HG03342 (cell line): Measurements from ENCODE around the gene CYP2W1.
"Not testable (repeated sequence)": the region's sequence is repeated elsewhere in the genome, so short reads cannot be mapped to it uniquely, and the experiment has no call there.

Experiments
- ATAC-seq: cut with Tn5 transposase; IDR thresholded peaks from one replicate; pipeline ENCODE4 v1.9.1; 2021; ENCODE audit warnings: mild to moderate bottlenecking, moderate library complexity; ENCODE audit not compliant: unreplicated experiment

Gene CYP2W1

GRCh38 chr7:1027242-1028043 lies 44.5 kb downstream of the CYP2W1 start:
- peak; percentile 1 for ATAC-seq

GRCh38 chr7:1028044-1028770 lies 45.2 kb downstream of the CYP2W1 start:
- ATAC-seq, result peak; percentile 43

- ATAC-seq, result peak; percentile 28
Observed at GRCh38 chr7:1028775-1029636, 46.0 kb downstream of the CYP2W1 start.

- no peak for ATAC-seq
Observed at GRCh38 chr7:1029637-1030443, 46.9 kb downstream of the CYP2W1 start.

GRCh38 chr7:1030444-1031070 lies 47.6 kb downstream of the CYP2W1 start:
- ATAC-seq, result no peak

DNA sequence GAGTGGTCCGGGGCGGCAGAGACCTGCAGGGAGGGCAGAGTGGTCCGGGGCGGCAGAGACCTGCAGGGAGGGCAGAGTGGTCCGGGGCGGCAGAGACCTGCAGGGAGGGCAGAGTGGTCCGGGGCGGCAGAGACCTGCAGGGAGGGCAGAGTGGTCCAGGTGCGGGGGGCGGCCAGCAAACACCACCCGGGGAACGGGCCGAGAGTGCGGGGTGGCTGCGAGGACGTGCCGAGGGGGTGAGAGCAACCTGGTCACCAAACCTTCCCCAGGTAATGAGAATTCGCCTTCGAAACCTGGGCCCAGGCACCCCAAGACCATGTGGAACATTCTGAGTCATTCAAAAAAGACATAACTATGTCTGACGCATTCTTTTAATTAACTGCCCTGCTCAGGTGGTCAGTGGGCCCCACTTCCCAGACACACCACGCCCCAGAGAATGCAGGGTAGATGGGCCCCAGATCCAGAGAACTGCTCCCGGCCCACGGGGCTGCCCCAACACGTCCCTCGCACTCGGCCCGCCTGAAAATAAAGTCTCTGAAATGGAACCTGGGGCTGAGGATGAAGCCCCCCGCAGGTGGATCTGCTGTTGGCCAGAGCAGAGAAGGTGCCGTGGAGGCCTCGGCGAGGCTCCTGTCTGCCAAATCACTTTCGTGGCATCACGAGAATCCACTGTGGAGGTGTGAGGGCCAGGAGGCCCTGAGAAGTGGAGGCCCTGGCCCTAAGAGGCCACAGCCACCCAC lies 48.9 kb downstream of the CYP2W1 start:
- no peak for ATAC-seq

GRCh38 chr7:1032536-1033181 lies 49.7 kb downstream of the CYP2W1 start:
- ATAC-seq, result no peak

DNA sequence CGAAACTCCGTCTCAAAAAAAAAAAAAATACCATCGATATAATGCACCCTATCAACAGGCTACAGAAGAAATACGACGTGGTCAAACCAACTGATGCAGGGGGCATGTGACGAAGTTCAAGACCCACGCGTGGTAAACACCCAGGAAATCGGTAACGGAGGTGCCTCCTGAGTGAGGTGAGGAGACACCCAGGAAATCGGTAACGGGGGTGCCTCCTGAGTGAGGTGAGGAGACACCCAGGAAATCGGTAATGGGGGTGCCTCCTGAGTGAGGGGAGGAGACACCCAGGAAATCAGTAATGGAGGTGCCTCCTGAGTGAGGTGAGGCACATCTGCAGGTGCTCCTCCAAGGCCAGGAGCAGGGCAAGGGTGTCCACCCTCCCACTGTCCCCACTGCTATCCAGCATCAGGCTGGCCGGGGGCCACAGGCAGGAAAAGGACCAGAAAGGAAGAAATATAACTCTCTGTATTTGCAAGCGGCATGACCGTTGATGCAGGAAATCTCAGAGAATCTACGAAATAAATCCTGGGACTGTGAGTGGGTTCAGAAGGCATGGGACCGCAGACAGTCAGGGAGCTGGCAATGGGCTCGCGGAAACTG lies 50.7 kb downstream of the CYP2W1 start:
- no peak for ATAC-seq

DNA sequence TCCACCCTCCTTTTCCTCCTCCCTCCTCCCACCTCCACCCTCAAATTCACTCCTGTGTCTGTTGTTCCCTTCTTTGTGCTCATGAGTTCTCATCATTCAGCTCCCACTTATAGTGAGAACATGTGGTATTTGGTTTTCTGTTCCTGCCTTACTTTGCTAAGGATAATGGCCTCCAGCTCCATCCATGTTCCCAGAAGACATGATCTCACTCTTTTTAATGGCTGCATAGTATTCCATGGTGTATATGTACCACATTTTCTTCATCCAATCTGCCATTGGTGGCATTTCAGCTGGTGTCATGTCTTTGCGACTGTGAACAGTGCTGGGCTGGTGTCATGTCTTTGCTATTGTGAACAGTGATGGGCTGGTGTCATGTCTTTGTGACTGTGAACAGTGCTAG lies 51.8 kb downstream of the CYP2W1 start:
- ATAC-seq, result not testable (repeated sequence)

DNA sequence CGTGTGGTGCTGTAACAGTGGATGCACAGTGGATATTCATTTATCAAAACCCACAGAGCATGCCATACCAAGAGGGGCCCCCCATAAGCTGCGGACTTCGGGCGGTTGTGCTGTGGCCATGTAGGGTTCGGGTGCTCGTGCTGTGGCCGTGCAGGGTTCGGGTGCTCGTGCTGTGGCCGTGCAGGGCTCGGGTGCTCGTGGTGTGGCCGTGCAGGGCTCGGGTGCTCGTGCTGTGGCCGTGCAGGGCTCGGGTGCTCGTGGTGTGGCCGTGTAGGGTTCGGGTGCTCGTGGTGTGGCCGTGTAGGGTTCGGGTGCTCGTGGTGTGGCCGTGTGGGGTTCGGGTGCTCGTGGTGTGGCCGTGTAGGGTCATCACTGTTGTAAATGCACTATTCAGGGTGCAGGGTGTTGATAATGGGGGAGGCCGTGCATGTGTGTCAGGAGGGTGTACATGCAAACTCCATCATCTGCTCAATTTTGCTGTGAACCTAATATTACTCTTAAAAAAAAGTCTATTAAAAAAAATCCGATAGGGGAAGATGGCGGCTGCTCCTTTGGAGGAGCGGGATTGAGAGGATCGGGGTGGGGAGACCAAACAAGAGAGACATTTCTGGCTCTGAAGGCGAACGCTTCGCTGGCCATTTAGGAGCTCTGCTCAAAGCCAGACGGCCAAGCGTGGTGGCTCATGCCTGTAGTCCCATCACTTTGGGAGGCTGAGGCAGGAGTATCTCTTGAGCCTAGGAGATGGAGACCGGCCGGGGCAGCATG lies 53.4 kb downstream of the CYP2W1 start:
- not testable (repeated sequence) for ATAC-seq
